Neural progenitor cell (in vitro differentiated cells): Measurements from ENCODE around the gene TEX2. TPM values are rescaled to one million over a fixed set of nuclear protein-coding genes. Genes with fewer than 3 reads are reported as not detected.

Source experiments
- DNase-seq: peaks from one replicate; pipeline ENCODE4 v3.0.0-alpha.2; 2016; ENCODE audit warnings: low spot score
- H2AFZ ChIP-seq: fragments of 200-600 bp; sonication (generic); replicated peaks from 2 replicates; pipeline ENCODE4 v1.6.1; 2016; ENCODE audit warnings: antibody characterized with exemption
- H3F3A ChIP-seq: fragments of 200-600 bp; sonication (generic); 2 replicates; pipeline ENCODE4 v1.6.1; 2016; ENCODE audit warnings: antibody characterized with exemption, low read depth
- H3K27ac ChIP-seq: fragments of 200-600 bp; sonication (generic); 2 replicates; pipeline ENCODE4 v1.5.1; 2016; ENCODE audit warnings: mild to moderate bottlenecking
- H3K27me3 ChIP-seq: fragments of 200-600 bp; sonication (generic); 2 replicates; pipeline ENCODE4 v1.6.1; 2016; ENCODE audit warnings: mild to moderate bottlenecking, moderate library complexity
- H3K36me3 ChIP-seq: fragments of 200-600 bp; sonication (generic); 2 replicates; pipeline ENCODE4 v1.5.1; 2016
- H3K4me1 ChIP-seq: fragments of 200-600 bp; sonication (generic); 2 replicates; pipeline ENCODE4 v1.6.1; 2016; ENCODE audit warnings: mixed run types
- H3K4me2 ChIP-seq: fragments of 200-600 bp; sonication (generic); 2 replicates; pipeline ENCODE4 v1.6.1; 2016
- H3K4me3 ChIP-seq: fragments of 200-600 bp; sonication (generic); 2 replicates; pipeline ENCODE4 v1.5.1; 2016
- H3K79me2 ChIP-seq: fragments of 200-600 bp; sonication (generic); 2 replicates; pipeline ENCODE4 v1.6.1; 2016; ENCODE audit warnings: low read depth
- H3K9ac ChIP-seq: fragments of 200-600 bp; sonication (generic); 2 replicates; pipeline ENCODE4 v1.6.1; 2016
- H3K9me3 ChIP-seq: fragments of 200-600 bp; sonication (generic); 2 replicates; pipeline ENCODE4 v1.5.1; 2016; ENCODE audit warnings: low read depth
- H4K20me1 ChIP-seq: fragments of 200-600 bp; sonication (generic); 2 replicates; pipeline ENCODE4 v1.6.1; 2016; ENCODE audit warnings: low read depth
- H3K27ac Mint-ChIP-seq: 3 replicates; pipeline ENCODE4 v1.8.0; 2021; ENCODE audit warnings: mixed read lengths
- H3K27me3 Mint-ChIP-seq: 2 replicates; pipeline ENCODE4 v1.8.0; 2022; ENCODE audit warnings: low read depth, mild to moderate bottlenecking, inconsistent platforms, moderate library complexity, mixed read lengths; ENCODE audit not compliant: insufficient read depth
- H3K36me3 Mint-ChIP-seq: 3 replicates; pipeline ENCODE4 v1.8.0; 2021; ENCODE audit warnings: mixed read lengths
- H3K4me1 Mint-ChIP-seq: 3 replicates; pipeline ENCODE4 v1.8.0; 2021; ENCODE audit warnings: mixed read lengths
- H3K4me3 Mint-ChIP-seq: 3 replicates; pipeline ENCODE4 v1.8.0; 2021; ENCODE audit warnings: mild to moderate bottlenecking, moderate library complexity, mixed read lengths
- H3K9me3 Mint-ChIP-seq: 3 replicates; pipeline ENCODE4 v1.8.0; 2020; ENCODE audit warnings: mixed read lengths
- CTCF ChIP-seq: fragments of 200-600 bp; sonication (generic); IDR thresholded peaks from 2 replicates; pipeline ENCODE4 v1.5.1; 2017; ENCODE audit warnings: antibody characterized with exemption, mild to moderate bottlenecking
- EZH2 ChIP-seq: fragments of 200-600 bp; sonication (generic); IDR thresholded peaks from 2 replicates; pipeline ENCODE4 v1.6.1; 2017; ENCODE audit warnings: antibody characterized with exemption, mild to moderate bottlenecking, moderate library complexity
- EZH2phosphoT487 ChIP-seq: fragments of 200-600 bp; sonication (generic); IDR thresholded peaks from 2 replicates; pipeline ENCODE4 v1.6.1; 2017; ENCODE audit warnings: antibody characterized with exemption
- total RNA-seq: library from RNA; depleted of rRNA; stranded (reverse); fragments of >200 nt; gene quantifications from 2 replicates; pipeline ENCODE4 v1.2.3, GENCODE V29; 2015; ENCODE audit warnings: low replicate concordance

The TEX2 gene
- total RNA-seq, 1 donor from 2014 or later, result 10.6 TPM

GRCh38 chr17:64205804-64206203 is 57.3 kb downstream of the TEX2 start:
- Mint-ChIP-seq H3K4me3 (no peak overlapping the region), H3K4me1 (peaks cover 29% of the 10 kb centered on the region), H3K27me3 (no peaks in the 10 kb centered on the region), H3K36me3 (no peaks in the 10 kb centered on the region), H3K9me3 (no peaks in the 10 kb centered on the region), H3K27ac (no peak overlapping the region)
- Histone ChIP-seq H3K4me2 (no peak overlapping the region), H3K79me2 (peaks cover 13% of the 10 kb centered on the region), H2AFZ (no peak overlapping the region), H3K4me1 (peaks cover 4% of the 10 kb centered on the region), H3K27me3 (no peaks in the 10 kb centered on the region), H3F3A (no peaks in the 10 kb centered on the region), H3K36me3 (no peaks in the 10 kb centered on the region), H3K9me3 (no peaks in the 10 kb centered on the region), H3K4me3 (no peak overlapping the region), H4K20me1 (peaks cover 10% of the 10 kb centered on the region), H3K27ac (no peak overlapping the region), H3K9ac (no peak overlapping the region)
- no peak for TF ChIP-seq EZH2
- TF ChIP-seq EZH2phosphoT487, result no peak
- TF ChIP-seq CTCF, result no peak
- no peak for DNase-seq

- H3K36me3 ChIP-seq, result no peaks in the 10 kb centered on the region
- H3K9me3 Mint-ChIP-seq, result no peaks in the 10 kb centered on the region
- TF ChIP-seq CTCF (no peak), EZH2phosphoT487 (no peak), EZH2 (no peak)
- H3K27ac ChIP-seq, result no peak overlapping the region
- no peak overlapping the region for H3K27ac Mint-ChIP-seq
- peaks cover 10% of the 10 kb centered on the region for H4K20me1 ChIP-seq
- H3K27me3 Mint-ChIP-seq, result no peaks in the 10 kb centered on the region
- peaks cover 21% of the 10 kb centered on the region for H3K4me1 Mint-ChIP-seq
- H3K27me3 ChIP-seq, result no peaks in the 10 kb centered on the region
- no peaks in the 10 kb centered on the region for H3K36me3 Mint-ChIP-seq
- no peaks in the 10 kb centered on the region for H3K4me1 ChIP-seq
- DNase-seq, result no peak
- H3K79me2 ChIP-seq, result peaks cover 7% of the 10 kb centered on the region
- no peak overlapping the region for H3K9ac ChIP-seq
- no peak overlapping the region for H3K4me2 ChIP-seq
- no peaks in the 10 kb centered on the region for H3F3A ChIP-seq
- H3K9me3 ChIP-seq, result no peaks in the 10 kb centered on the region
- no peak overlapping the region for H3K4me3 ChIP-seq
- no peak overlapping the region for H3K4me3 Mint-ChIP-seq
- no peak overlapping the region for H2AFZ ChIP-seq
Observed at GRCh38 chr17:64203630-64204029, 59.4 kb downstream of the TEX2 start.

GRCh38 chr17:64202683-64203344 is 60.2 kb downstream of the TEX2 start:
- no peaks in the 10 kb centered on the region for H3K27me3 Mint-ChIP-seq
- H3F3A ChIP-seq, result no peaks in the 10 kb centered on the region
- H3K27ac Mint-ChIP-seq, result no peak overlapping the region
- no peaks in the 10 kb centered on the region for H3K36me3 Mint-ChIP-seq
- H3K9ac ChIP-seq, result no peak overlapping the region
- no peaks in the 10 kb centered on the region for H3K4me1 ChIP-seq
- peaks cover 10% of the 10 kb centered on the region for H4K20me1 ChIP-seq
- peak; percentile 29 for DNase-seq
- no peaks in the 10 kb centered on the region for H3K79me2 ChIP-seq
- H3K4me2 ChIP-seq, result no peak overlapping the region
- H3K36me3 ChIP-seq, result no peaks in the 10 kb centered on the region
- H3K4me3 ChIP-seq, result no peak overlapping the region
- peaks cover 21% of the 10 kb centered on the region for H3K4me1 Mint-ChIP-seq
- no peak overlapping the region for H2AFZ ChIP-seq
- no peak overlapping the region for H3K4me3 Mint-ChIP-seq
- H3K27me3 ChIP-seq, result no peaks in the 10 kb centered on the region
- H3K9me3 ChIP-seq, result no peaks in the 10 kb centered on the region
- H3K9me3 Mint-ChIP-seq, result no peaks in the 10 kb centered on the region
- H3K27ac ChIP-seq, result no peak overlapping the region
- TF ChIP-seq EZH2phosphoT487, result no peak
- TF ChIP-seq EZH2, result no peak
- TF ChIP-seq CTCF, result no peak
